ENCODE results near the gene RFX6.
"Not testable (repeated sequence)": the region's sequence is repeated elsewhere in the genome, so short reads cannot be mapped to it uniquely, and the experiment has no call there.

RFX6 gene, protein sequence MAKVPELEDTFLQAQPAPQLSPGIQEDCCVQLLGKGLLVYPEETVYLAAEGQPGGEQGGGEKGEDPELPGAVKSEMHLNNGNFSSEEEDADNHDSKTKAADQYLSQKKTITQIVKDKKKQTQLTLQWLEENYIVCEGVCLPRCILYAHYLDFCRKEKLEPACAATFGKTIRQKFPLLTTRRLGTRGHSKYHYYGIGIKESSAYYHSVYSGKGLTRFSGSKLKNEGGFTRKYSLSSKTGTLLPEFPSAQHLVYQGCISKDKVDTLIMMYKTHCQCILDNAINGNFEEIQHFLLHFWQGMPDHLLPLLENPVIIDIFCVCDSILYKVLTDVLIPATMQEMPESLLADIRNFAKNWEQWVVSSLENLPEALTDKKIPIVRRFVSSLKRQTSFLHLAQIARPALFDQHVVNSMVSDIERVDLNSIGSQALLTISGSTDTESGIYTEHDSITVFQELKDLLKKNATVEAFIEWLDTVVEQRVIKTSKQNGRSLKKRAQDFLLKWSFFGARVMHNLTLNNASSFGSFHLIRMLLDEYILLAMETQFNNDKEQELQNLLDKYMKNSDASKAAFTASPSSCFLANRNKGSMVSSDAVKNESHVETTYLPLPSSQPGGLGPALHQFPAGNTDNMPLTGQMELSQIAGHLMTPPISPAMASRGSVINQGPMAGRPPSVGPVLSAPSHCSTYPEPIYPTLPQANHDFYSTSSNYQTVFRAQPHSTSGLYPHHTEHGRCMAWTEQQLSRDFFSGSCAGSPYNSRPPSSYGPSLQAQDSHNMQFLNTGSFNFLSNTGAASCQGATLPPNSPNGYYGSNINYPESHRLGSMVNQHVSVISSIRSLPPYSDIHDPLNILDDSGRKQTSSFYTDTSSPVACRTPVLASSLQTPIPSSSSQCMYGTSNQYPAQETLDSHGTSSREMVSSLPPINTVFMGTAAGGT

DNA sequence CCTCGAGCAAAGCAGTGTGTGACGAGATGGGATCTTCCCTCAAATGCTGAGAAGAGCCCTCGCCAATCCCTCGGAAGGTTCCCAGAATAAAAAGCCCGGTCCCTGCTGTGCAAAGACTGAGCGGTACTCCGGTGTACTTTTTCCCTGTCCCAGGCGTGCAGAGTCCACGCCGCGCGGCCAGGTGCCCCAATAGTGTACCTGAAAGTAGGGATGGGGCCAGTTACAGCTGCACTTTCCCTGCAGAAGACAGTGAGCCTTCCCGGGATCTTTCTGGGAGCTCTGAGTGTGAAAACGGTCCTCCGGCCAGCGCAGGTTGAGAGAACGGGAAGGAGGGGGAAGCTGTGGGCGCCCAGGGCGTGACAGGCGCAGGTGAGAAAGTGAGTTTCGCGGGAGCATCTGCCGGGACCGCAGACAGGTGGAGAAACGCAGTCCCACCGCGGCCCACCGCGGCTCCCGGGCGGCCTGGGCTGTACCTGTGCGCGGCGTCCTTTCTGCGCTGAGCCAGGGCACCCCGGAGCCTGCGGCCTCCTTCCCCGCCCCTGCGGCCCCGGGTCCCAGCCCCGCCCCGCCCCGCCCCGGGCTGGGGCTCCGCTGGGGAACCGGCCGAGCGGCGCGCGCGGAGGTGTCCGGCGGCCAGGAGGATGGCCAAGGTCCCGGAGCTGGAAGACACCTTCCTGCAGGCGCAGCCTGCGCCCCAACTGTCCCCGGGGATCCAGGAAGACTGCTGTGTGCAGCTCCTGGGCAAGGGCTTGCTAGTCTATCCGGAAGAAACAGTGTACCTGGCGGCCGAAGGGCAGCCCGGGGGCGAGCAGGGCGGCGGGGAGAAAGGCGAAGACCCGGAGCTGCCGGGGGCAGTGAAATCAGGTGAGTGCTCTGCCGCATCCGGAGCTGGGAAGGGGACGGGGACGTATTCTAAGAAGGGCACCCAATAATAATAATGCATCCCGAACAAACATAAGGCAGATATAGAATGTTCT lies at the start of gene RFX6:
Gene RFX6, plus strand, starts transcription at position 608 of the 977 bp plus-strand sequence. Its CDS starts 34 bp downstream, at position 642.
- no peak for DNase-seq

DNA sequence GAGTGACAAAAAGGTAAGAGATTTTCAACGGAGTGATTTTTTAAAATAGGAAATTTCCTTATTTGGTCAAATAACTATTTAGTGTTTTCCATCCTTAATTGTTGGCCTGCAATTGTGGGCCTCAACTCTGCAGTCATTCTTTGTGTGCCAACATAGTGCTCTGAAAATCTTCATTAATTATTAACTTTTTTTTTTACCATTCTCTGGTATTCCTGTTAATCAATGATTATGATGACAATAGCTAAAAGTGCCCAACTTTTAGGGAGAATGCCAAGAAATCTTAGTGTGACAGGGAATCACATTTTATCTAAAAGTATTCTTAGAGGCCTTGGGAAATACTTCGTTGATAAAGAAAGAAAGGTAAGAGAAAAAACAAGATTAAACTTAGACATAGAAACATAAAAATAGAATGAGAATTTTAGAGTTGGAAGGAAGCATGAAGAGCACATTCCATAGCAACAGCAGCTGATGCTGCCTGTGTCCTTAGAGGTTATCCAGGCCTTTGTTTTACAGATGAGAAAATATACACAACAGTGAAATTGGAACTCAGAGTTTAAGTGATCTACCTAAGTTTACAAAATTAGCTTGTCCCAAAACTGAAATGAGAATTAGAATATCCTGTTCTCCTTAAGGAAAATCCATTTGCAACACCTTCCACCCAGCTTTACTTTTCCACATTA lies 49.3 kb upstream of the RFX6 start:
- no peak for DNase-seq

DNA sequence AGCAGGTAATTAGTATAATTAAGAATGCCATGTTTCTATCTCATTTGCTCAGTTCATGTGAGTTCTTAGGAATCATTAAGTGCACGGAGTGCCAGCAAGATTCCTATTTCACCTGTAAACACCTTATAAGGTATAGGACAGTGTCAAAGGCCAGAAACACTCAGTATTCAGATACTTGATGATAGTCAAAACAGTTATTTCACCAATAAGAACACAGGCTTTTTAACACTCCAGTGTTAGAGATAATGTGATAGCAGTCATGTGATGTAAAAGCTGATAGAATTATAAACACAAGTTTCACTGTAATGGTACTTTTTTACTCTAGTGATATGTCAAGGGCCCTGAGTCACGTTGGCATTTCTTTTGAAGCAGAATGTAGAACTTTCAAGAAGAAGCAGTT lies 48.1 kb upstream of the RFX6 start, which contains the start of gene GPRC6A:
Gene GPRC6A, minus strand, starts transcription at position 101 of the 400 bp plus-strand sequence. Its CDS starts 70 bp downstream, at position 31.
- DNase-seq: no peak

DNA sequence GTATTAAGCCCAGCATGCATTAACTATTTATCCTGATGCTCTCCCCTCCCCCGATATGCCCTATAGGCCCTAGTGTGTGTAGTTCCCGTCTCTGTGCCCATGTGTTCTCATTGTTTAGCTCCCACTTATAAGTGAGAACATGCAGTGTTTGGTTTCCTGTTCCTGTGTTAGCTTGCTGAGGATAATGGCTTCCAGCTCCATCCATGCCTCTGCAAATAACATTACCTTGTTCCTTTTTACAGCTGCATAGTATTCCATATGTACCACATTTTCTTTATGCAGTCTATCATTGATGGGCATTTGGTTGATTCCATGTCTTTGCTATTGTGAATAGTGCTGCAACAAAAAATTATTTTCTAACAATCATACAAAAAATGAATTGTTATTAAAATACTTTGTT lies 42.5 kb upstream of the RFX6 start:
- DNase-seq: not testable (repeated sequence)

DNA sequence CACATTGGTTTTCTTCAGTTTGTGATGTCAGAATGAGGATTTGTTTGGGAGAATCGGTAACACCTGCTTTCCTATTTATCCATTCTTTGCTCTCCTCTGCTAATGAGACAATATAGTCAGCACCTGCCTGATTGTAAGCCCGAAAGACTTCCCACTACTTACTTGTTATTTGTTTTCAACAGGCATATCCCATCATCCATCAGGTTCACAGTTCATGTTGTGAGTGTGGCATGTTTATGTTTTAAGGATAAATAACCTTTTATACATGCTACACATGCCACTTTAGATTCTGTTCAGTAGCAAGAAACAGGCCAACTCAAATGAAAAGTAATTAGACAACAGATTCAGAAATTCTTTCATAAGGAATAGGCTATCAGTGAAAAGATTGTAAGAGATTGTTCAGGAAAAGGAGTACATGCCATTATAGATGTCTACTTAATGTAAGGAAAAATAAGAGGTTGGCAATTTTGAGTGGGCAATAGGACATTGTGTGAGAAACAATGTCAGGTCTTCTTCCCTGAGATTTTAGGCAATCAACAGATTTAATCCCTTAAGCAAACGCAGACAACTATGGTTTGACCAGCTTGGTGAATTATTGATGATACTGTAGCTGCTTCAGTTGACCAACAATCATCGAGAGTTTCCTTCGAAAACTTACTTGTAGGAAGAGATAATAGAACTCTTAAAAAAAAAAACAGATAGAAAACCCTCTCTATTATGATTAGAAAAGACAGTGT lies 40.3 kb upstream of the RFX6 start:
- DNase-seq: no peak

DNA sequence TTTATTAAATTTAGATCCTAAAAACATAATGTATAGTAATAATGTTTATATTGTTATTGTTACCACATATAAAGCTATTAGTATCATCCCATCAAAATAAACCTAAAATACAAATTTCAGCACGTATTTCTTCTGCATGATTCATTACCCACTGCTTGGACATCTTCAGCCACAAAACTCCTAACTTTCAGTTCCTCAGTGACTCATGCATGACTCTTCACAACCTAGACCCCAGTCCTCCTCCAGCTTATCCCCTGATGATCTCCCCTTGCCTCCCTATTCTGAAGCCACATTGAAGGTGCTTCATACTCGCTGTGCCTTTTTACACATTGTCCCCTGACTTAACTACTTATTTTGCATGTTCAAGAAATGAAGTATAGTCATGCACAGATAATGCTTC lies 37.0 kb upstream of the RFX6 start:
- no peak for DNase-seq

DNA sequence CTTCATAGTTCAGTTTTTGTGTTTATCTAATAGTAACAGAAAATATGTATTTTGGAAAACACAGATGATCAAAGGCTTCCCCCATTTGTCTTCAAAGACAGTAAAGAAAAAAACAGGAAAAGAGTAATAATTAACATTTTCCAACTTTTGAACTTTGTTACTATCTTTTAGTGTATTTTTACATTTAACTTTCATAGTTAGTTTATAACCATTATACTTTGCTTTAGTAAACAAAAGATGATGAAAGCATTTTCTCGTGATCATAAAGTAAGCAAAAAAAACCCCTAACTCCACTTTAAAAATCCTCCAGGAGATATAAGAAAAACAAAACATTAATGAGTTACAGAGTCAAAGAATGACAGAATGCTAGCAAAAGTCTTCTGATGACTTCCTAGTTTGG lies 34.6 kb upstream of the RFX6 start:
- no peak for DNase-seq

DNA sequence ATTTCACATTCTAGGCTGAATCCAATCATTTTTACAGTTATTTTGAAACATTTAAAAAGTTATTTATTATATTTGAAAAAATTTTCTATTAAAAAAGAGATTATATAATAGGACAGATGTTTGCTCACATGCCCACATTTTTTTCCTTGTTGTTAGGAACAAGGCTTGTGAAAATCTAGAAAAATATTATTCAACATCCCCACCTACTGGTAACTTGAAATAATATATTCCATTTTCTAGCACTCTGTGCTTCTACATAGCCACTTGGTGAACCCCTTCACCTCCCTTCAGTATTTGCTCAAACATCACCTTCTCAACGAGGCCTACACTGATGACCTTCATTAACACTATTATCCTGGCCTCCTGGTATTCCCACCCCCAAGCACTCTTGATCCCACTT lies 29.8 kb upstream of the RFX6 start:
- DNase-seq: no peak

DNA sequence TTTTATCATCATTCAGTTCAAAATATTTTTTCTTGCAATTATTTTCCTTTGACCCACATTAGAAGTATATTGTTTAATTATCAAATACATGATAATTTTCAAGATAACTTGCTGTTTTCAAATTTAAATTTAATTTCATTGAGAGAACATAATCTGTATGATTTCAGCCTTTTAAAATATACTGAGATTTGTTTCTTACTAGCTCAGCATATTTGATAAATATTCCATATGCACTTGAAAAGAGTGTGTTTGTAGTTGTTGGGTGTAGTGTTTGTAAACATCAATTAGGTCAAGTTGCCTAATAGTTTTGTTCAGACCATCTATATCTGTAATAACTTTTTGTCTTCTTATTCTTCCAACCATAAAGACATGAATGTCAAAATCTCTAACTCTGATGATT lies 19.0 kb upstream of the RFX6 start:
- no peak for DNase-seq

DNA sequence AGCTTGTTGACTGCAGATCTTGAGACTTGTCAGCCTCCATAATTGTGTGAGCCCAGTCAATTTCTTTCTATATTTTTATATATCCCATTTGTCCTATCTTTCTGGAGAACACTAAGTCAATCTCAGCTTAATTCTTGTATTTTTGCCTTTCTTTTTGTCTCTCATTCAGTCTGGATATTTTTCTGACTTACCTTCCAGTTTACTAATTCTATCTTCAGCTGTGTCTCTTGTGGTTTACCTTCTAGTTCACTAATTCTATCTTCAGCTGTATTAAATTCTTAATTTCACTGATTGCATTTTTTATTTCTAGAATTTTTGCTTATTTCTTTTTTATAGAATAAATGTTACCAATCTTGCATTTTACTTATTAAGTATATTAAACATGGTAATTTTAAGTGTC lies 17.8 kb upstream of the RFX6 start:
- DNase-seq: no peak

DNA sequence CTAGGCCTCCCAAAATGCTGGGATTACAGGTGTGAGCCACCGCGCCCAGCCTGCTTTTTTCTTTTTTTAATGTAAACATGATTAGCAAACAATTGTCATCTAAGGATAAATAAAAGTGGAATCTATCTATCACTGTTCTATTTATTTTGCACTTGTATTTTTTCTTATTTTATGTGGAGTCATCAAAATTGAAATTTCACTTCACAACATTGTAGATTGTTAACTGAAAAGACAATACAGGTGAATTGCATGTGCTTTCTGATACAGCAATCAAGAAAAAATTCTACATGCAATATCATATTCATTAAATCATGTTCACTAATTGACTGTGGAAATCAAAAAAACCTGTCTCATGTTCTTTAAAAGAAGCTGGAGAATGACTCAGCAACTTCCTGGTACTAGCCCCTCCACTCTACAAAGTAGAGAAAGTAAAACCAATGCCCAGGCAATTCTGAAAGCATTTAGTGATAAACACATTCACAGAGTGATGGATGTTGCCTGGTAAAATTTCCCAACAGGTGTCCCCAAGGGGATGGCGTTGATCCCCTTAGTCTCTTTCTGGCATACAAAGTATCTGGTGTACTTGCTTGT lies 10.7 kb upstream of the RFX6 start:
- DNase-seq: no peak

DNA sequence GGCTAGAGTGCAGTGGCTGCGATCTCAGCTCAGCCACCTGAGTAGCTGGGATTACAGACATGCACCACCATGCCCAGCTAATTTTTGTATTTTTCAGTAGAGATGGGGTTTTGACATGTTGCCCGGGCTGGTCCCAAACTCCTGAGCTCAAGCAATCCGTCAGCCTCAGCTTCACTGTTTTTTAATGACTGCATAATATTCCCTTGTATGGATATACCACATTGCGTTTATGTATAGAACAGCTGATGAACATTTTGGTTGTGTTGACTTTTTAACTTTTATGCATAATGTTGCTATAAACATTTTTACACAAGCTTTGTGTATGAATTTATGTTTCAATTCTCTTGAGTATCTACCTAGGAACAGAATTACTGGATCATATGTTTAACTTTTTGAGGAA lies 4.3 kb upstream of the RFX6 start:
- DNase-seq: no peak

DNA sequence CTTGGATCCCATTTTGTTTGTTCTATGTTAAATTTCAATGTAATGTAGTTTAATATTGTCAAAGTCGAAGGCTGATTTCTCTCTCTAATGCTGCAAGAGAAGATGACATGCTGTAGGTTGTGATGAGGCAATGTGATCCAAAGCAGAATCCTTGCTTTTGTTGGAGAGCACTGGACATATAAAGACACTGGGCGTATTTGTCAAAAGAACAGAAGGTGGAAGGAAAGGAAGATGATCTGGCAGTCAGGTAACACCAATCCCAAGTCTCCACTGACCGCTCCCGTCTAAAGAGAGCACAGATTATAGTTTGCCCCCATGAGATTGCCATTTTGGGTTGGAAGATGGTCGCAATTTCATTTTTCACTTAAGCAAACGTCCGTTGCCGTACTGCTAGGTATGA lies 935 bp upstream of the RFX6 start:
- no peak for DNase-seq

DNA sequence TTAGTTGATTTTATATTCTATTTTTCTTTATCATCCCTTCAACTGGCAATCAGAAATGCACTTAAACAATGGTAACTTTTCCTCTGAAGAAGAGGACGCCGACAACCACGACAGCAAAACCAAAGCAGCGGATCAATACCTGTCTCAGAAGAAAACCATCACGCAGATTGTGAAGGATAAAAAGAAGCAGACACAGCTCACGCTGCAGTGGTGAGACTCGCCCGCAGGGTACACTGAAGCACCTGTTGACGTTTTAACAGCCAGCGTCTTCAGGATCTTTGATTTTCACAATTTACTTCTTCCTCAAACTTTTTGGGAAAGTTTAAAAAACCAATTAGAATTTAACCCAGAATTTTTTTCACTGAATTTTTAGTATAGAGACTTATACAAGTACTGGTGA lies 701 bp downstream of the RFX6 start:
- DNase-seq: no peak

DNA sequence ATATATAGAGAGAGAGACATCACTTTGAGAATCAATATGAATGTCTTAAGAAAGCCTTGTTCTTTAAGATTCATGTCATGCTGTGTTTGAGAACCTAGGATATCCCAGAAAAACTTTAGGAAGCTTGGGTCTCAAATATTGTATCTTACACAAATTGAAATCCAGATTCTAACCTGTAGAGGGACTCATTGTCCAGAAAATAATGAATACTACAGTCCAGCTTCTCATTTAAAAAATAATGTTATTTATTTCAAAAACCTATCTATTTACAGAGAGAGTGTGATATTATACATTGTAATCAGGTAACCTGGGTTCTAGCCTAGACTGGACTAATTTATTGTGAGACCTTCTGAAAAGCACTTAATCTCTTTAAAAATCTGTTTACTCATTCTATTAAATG lies 4.2 kb downstream of the RFX6 start:
- DNase-seq: no peak

DNA sequence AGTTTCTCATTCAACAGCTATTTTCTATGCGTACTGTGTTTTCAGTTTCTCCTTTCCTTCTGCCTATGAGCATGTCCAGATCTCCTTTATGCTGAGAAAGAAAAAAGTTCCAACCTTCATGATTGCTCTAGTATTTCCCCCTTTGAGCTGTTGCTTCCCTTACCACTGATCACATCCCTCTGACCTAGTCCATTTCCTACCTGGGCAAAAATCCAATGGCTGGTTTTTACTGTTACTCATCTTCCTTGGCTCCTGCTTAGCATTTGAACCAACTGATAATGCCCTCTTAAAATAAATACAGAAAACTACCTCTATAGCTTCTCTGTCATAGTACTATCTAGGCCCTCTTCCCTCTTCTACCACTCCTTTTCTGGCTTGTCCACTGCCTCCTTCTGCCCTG lies 6.0 kb downstream of the RFX6 start:
- DNase-seq: no peak

DNA sequence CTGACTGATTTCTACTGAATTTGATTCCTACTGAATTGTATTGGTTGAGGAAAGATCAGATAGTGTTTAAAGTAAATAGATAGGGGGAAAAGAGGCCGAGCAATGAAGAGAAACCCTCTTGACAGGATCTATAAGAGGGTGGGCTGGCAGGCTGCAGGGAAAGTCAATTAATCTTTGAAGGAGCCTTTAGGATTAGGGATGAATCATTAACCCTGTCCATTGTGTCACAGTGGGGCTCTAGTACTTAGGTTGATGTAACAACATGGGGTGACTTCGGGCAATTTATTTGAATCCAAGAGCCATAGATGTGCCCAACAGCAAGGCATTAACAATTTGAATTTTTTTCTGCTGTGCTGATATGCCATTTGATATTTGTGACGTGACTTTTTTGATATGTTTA lies 7.5 kb downstream of the RFX6 start:
- no peak for DNase-seq

DNA sequence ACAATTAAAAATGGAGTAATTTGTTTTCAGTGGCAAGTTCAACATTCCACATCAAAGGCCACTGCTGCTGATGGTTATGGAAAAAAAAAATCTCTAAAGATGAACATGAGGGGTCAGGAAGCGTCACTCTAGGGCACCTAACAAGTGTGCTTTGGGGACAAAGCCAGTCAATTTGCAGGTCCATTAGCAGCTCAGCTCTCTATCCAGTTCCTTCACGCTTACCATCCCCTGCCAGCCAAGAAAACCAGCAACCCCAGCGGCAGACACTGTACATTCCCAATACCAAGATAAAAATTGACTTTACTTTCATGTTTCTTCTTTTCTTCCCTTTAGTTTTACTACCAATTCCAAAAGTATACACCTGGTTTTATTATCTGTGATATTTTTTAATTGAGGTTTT lies 10.1 kb downstream of the RFX6 start:
- no peak for DNase-seq

DNA sequence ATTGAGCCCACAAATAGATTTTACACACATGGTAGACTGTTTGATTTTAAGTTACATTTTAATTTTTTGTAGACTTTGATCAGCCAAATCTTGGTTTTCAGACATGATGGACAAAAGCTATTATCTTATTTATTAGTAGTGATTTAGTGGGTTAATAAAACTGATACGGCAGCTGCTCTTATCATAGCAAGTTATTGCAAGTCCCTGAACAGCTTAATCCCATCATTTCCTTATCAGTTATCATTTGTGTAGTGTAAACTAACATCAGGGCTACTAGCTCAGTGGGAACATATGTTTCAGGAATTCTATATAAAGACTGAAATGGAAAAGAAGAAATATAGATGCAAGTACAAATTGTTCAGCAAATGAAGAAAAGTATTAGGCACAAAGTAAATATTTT lies 10.9 kb downstream of the RFX6 start:
- no peak for DNase-seq

DNA sequence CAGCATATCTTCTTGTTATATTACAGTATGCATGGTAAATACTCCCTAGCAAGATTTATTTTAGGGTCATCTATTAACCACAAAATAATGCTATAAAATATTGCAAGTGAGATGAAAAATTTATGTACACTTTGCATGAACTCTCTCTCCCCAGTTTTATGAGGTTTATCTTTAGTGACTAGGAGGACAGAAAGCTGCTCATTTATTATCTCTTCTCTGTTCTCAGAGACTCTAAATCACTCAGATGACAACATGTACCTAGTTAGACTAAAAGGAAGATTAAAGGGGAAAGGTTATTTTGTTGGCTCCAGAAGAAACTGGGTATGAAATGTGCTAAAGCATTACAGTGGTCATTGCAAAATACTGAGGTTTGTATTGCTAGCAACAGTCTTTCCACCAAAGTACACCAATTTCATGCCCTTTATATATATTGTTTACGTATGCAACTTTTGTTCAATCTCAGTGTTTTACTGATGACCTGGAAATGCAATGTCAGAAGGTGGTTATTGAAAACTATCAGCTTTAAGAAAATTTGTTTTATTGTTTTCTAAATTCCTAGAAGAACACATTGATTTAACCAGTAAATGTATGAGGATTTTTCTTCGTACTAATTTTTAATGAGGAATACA lies 11.8 kb downstream of the RFX6 start:
- no peak for DNase-seq

DNA sequence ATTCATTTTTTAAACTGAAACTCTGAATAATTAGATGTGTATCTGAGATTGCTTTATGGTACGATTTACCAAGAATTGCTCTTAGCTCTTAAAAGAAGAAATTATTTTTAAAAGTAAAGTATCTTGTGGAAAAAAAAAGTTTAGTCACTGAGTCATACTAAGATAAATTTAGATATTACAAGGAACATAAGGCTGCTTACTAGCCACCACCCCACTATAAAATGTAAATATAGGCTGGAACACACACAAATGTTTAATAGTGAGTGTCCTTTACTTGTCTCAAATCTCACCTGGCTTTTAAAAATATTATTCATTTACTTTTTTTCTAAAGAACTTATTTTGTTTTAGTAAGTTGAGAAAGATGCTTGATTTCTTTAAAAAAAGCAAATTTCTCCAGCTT lies 17.6 kb downstream of the RFX6 start:
- DNase-seq: no peak
